NK-92 treated with Interleukin-12 subunit alpha and Interleukin-12 subunit beta, amount 100 ng/mL, for 24 hours (cell line): ENCODE data around the gene CACNG3.
"Not testable (repeated sequence)": the region's sequence is repeated elsewhere in the genome, so short reads cannot be mapped to it uniquely, and the experiment has no call there.

Experiments used
- DNase-seq: peaks from one replicate; lab custom pipeline; 2025; lab: John Stamatoyannopoulos, UW

The CACNG3 gene

DNA sequence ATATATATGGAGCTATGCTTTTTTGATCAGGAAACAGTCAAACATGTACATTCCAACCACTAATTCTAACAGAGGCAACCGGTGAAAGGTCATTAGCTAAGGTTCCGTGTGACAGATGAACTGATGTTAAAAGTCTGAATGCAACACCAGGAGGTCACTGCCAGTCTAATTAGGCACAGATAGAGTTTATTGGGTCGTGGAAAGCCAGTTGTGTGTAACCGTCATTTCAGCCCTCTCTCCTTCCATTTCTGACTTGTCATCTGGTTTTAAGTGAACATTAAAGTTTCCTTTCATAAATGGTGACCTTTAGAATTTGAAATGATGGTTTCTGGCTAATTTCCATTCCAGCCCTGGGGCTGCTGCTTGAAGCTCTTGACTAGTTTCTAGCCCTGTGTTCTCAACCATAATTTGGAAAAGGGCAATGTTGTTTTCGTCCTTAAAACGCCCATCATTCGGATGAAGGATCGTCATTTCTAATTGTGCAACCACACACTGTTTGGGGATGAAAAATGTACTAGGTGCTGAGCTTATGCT is 23.9 kb downstream of the CACNG3 start:
- DNase-seq = no peak

DNA sequence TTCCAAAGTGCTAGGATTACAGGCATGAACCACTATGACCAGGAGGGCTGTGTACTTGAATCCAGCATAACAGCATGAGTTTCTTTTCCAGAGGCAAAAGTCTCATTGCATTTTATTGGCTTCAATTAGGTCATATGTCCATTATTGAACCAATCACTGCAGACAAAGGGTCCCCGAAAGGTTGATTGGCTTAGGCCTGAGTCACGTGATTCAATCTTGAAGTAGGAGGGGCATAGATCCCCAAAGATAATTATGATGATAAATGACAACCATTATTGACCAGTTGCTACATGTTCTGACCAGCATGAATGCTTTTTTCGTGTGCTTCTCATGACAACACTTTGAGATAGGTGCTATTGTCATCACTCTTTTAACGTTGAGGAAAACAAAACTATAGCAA is 25.3 kb downstream of the CACNG3 start:
- no peak for DNase-seq

DNA sequence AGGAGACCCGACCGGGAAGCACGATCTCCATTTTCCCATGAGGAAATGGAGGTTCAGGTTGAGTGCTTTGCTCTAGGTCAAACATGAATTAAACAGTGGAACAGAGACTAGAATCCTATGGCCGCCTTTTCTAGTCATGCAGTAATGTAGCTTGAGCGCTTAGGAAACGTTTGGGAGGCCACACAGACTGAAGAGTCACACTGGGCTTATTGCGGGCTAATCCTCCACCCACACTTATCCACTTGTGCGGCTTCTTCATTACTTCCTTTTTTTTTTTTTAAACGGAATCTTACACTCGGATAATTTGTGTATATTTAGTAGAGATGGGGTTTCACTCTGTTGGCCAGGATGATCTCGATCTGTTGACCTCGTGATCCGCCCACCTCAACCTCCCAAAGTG is 26.0 kb downstream of the CACNG3 start:
- no peak for DNase-seq

DNA sequence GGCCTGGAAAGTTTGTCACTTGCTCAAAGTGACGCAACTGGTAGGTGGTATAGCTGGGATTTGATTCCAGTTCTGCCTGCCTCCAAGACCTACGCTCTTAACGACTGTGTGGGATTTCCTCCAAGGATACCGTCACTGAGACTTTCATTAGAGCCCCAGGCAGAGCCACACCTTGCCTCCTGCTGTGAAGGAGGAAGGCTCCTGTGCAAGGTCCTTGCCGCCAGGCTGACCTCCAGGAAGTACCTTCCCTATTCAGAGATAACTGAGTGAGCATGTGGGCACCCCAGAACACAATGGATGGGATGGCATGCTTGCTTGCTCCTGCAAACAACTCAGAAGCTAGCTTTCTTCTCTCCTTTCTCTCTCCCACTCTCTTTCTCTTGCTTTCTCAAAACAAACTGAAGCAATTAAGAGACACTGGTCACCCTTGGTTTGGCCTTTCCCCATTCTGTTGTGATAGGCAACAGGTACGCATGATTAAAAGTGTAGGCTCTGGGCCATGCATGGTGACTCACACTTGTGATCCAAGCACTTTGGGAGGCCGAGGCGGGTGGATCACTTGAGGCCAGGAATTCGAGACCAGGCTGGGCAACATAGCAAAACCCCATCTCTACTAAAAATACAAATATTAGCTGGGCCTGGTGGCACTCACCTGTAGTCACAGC is 30.7 kb downstream of the CACNG3 start:
- DNase-seq = no peak

DNA sequence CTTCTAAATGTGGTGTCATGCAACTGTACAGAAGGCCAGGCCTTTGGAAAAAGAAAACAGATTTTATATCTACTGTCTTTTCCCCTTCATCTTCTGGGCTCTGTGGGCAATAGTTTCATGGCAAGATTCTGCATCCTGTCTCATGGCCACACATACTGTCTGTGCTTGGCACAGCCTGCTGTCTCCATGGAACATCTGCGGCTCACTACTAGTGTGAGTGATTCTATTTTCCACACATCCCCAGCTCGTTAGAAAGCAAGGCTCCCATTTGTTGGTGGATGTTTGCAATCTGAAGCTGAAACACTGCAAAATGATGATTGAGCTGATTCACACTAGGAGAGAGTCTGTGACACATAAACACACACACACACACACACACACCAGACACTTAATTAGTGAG is 32.4 kb downstream of the CACNG3 start:
- DNase-seq = no peak

DNA sequence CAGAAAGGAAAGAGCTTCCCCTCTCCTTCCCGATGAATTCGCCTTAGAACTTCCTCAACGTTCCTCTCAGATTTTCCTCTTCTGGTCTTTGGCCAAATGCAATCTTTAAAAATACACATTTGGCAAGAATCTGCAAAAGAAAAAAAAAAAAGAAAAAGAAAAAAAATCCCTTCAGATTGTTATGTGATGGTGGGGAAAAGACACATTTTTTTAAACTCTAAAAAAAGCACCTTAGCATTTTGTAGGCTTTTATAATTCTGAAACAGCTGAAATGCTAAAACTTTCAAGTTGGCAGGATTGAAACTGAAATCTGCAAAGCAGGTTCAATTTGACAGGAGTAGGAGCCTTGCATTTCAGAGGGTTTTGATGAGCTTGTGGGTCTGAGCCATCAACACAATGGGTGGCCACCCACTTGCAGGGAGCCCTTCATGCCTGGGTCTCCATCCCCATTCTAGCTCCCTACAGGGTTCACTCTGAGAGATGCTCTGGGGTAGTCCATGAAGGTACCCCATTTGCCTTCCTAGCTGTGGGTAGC is 33.1 kb downstream of the CACNG3 start:
- no peak for DNase-seq

DNA sequence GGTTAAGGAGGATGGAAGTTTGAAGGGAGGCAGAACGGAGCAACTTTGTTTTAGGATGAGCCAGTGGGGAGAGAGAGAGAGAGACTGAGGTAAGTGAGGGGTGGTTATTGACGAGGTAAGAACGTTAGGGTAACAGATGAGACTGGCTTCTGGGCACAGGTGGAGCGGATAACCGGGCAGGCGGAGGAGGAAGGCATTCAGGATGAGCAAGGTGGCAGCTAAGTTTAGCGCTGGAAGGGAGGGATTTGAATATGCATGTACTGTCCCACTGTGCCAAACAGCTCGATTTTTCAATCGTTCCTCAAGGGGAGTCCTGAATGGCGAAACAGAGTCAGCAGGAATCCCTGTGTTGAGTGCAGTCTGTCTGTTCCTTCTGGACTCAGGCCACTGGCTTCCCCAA is 35.8 kb downstream of the CACNG3 start:
- no peak for DNase-seq

DNA sequence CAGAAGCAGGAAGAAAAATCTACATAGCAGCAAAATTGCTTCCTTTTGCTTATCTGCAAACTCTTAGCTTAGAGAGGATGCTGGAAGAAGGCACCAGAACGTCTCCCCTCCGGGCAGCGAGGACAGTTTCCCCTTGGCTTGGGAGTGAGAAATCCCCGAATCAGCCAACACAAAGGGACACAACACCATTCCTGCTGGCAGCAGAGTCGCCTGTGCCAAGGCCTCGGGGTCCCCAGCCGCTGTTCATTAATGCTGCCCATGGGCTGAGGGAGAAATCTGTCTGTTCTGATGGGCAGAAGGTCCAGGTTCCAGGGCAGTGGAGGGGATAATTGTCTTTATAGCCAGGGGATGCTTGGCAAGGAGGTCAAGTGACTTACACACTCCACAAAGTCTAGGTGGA is 38.0 kb downstream of the CACNG3 start:
- DNase-seq = no peak

DNA sequence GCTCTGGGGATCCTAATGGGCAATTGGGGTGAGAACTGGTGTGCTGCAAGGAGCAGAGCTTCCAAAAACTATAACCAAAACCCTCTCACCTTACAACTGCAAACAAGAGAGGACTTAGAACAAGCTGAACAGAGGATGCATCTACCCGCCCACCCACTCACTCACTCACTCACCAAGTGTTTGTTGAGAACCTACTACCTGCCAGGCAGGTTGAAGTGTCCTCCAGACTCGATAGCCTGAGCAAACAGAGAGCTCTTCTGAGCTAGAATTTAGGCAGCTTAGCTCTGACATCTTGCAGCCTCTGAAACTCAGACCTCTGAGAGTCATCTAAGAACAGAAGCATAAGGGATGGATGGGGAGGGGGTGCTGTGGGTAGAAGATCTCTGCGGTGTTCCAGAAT is 41.2 kb downstream of the CACNG3 start:
- no peak for DNase-seq

DNA sequence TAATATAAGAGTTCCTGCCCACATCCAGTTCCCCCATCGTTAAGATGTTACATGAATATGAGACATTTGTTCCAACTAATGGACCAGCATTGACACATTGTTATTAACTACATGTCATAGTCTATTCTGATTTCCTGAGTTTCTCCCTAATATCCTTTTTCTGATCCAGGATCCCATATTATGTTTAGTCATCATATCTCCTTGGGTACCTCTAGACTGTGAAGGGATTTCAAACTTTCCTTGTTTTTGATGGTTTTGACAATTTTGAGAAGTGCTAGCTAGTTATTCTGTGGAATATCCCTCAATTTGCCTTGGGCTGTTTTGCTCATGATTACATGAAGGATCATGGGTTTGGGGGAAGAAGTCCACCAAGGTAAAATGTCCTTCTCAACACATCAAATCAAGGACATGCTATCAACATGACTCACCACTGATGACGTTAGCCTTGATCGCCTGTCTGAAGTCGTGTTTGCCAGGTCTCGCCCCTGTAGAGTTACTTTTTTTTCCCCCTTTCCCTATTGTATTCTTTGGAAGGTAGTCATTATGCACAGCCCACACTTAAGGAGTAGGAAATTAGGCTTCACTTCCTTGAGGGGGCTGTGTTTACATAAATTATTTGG is 42.5 kb downstream of the CACNG3 start:
- no peak for DNase-seq

DNA sequence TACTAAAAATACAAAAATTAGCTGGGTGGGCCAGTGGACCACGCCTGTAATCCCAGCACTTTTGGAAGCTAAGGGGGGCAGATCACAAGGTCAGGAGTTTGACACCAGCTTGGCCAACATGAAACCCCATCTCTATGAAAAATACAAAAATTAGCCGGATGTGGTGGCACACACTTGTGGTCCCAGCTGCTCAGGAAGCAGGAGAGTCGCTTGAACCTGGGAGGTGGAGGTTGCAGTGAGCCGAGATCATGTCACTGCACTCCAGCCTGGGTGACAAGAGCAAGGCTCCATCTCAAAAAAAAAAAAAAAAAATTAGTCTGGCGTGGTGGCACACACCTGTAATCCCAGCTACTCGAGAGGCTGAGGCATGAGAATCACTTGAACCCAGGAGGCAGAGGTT is 44.6 kb downstream of the CACNG3 start:
- DNase-seq = not testable (repeated sequence)

DNA sequence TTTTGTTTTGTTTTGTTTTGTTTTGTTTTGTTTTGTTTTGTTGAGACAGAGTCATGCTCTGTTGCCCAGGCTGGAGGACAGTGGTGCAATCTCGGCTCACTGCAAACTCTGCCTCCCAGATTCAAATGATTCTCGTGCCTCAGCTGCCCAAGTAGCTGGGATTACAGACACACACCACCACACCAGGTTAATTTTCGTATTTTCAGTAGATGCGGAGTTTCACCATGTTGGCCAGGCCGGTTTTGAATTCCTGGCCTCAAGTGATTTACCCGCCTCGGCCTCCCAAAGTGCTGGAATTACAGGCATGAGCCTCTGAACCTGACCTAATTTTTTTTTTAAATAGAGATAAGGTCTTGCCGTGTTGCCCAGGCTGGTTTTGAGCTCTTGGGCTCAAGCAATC is 46.5 kb downstream of the CACNG3 start:
- no peak for DNase-seq

DNA sequence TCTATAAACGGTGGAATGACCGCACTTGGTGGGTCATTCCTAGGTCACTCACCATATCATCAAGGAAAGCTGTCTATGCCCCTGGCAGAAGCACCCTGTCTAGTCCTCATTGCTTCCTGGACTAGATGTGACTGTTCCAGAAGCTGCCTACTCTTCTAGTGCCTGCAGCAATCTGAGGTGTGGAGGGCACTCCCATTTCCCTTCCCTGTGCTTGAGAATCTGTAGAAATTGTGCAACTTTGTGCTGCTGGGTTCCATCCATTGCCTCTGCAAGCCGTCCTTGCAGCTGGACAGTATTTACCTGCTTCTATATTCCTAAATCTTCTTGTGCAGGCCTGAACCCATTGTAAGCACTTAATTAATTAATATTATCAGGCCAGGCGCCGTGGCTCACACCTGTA is 52.1 kb downstream of the CACNG3 start:
- no peak for DNase-seq

DNA sequence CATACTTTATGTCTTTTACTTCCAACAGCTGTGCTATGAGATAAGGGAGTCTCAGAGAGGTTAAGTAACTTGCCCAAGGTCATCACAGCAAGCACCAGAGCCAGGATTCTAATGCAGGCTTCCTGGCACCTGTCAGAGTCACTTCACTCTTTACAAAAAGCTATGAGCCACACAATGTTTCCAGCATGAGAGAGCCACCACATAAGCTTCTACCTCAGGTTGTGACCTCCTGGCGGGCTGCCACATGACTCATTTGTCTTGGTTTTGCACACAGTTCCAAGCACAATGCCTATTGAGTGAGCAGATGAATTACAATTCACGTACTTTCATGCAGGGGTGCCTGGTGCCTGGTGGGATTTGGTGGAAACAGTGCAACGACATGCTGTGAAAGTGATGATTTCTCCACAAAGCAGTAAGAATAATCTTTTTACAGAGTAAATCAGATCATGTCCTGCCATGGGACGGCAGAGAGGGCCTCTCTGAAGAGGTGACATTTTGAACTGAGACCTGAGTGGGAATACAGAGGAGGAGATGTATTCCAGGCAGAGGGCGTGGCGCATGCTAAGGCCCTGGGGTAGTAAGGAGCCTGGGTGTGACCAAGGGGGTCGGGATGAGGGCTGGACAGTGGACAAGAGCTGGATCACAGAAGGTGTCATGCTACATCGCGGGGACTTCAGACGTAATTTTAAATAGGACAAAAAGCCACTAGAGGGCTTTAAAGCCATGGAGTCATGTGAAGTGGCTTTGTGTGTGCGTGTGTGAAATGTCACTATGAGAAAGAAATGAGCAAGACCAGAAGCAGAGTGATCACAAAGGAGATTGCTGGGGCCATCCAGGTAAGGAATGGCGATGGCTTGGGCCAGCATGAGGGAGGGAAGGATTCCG is 53.4 kb downstream of the CACNG3 start:
- peak; percentile 37 for DNase-seq

DNA sequence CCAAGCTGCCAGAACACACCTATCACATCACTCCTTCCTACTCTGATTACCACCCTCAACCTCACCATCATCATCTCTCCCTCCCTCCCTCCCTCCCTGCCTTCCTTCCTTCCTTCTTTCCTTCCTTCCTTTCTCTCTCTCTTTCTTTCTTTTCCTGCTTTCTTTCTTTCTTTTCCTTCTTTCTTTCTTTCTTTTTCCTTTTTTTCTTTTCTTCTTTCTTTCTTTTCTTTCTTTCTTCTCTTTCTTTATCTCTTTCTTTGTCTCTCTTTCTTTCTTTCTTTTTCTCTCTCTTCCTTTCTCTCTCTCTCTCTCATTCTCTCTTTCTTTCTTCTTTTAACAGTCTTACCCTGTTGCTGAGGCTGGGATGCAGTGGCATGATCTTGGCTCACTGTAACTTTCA is 59.2 kb downstream of the CACNG3 start:
- no peak for DNase-seq

DNA sequence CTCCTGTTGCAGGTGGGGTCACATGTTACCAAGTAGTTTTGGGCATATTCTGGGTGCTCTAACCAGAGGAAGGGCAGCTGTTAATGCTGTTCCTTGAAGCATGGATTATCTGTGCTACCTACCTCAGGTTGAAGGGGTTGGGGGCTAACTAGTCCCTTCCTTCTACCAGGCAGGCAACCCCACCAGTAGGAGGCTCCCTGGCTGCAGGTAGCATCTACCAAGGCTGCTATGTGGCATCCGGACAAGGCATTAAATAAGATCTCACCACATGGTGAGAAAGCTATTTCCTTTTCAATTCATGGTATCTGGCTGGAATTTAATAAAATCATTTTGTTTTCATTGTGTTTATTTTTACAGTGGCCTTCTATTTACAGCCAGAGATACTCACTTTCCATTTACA is 62.5 kb downstream of the CACNG3 start:
- no peak for DNase-seq

DNA sequence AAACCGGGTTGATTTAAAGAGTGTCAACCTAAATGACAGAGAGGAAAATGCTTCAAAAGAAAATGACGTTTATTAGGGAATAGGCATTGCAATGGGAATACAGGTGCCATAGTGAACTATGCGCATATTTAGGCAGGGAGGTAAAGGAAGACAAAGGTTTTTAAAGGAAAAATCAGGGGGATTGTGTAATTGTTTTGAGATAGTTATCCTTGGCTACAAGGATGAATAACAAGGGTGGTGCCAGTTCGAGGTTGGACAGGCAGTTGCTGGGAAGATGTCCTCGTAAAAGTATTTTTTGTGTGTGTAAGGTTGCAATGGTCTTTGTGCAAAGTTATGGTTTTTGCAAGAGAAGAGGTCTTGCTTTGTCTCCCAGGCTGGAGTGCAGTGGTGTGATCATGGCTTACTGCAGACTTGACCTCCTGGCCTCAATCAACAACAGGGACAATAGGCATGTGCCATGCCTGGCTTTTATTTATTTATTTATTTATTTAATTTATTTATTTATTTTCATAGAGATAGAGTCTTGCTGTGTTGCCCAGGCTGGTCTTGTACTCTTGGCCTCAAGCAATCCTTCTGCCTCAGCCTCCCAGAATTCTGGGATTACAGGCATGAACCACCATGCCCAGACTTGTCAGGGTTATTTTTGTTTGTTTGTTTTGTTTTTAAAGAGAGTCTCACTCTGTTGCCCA is 63.1 kb downstream of the CACNG3 start:
- DNase-seq = no peak

DNA sequence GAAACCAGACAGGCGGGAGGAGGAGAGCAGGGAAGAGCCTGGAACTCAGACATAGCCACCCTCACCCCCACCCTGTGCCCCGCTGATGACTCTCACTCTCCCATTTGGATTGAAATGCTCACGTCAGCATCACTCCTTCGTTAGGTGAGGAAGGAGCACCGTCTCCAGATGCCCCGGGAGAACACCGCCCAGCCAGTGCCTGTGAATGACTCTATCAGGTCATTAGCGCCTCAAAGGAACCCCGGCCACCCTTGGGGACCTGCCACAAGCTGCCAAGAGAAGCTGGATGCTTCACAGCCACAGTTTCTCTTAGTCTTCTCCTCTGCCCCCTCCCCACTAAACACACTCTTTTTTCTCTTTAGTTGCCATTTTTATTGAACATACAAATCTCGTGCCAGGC is 66.0 kb downstream of the CACNG3 start:
- no peak for DNase-seq

DNA sequence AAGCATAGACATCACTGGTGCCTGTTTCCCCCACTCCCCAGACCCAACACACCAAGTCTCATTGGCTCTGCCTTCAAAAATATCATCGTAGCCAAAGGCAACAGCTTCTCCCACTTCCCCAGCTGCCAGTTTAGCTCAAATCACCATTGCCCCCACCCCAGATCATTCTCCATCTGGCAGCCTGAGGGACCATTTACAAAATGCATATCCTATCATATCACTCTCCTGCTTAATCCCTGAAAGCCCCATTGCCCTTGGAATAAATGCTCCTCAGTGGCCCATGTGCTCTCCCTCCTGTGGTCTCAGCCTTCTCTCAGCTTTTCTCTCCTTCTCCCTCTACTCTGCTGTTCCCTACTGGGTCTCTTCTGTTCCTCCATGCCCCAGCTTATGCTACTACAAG is 68.3 kb downstream of the CACNG3 start:
- DNase-seq = no peak

DNA sequence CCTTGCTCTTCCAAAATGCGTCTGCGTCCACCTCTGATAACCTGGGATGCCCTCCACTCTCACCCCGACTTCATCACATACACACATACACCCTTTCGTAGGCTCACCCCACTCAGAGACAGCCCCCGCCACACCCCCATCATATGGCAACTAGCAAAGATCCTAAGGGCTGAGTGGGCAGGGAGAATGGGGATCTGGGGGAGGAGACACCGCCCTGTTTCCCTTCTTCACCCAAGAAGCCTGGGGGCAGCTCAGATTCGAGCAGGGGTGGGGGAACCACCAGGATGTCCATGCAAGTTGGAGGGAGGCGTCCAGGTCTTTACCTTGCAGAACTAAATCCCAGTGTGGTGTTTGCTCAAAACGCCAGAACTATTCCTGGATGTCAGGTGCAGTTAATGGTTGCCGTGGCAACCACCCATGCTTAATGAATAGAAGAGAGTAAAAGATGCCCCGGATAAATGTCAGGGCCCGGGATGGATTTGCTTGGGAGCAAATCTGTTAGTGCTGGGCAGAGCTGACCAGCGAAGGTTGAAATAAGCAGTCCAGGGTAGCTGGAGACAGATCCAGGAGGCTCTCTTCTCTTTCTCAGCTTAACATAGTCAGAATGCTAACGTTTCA is 72.8 kb downstream of the CACNG3 start:
- no peak for DNase-seq

DNA sequence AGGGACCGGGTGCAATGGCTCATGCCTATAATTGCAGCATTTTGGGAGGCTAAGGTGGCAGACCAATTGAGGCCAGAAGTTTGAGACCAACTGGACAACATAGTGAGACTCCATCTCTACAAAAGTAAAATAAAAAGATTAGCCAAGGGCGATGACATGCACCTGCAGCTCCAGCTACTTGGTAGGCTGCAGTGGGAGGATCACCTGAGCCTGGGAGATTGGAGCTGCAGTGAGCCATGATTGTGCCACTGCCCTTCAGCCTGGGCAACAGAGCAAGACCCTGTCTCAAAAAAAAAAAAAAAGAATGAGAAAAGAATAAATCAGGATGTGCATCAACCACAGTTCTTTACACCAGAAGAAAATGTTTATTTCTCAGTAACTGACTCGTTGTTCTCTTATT is 76.0 kb downstream of the CACNG3 start:
- DNase-seq = no peak
